ENCODE data around the gene MLLT10. TPM values are rescaled to one million over a fixed set of nuclear protein-coding genes. Genes with fewer than 3 reads are reported as not detected.

Gene MLLT10
- total and polyA plus RNA-seq, 2 donors (not counting 3 experiments of a cell fraction or from before 2014, with no cell fraction given): 35.4 to 54.0 TPM

DNA sequence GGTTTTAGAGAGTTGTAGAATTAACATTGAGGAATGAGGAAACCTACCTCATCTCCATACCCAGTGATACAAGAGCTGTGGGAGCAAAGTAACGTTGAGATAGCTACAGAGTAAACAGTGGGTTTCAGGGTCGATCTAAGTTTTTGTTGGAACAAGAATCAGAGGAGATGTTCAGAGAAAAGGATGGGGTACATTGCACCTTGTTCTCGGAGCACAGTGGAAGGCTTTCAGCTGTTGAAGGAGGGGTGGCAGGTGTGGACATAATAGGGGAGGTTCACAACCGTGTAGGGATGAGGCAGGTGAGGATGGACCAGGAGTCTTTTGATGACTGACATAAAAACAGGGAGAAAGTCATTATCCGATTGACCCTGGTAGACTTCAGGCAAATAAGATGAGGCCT lies 121.7 kb downstream of the MLLT10 start:
- Histone ChIP-seq H2AFZ (ENCODE audit: low read depth, low read length) (no peak overlapping the region), H3K4me1 (ENCODE audit: control insufficient read depth, extremely low read depth, insufficient read depth, low read length) (no peaks in the 10 kb centered on the region), H3K27me3 (ENCODE audit: control insufficient read depth in 2 of 2, insufficient read depth in 2 of 2, low read length in 2 of 2) (no peaks in the 10 kb centered on the region), H3K36me3 (ENCODE audit: control insufficient read depth in 2 of 2, extremely low read depth in 1 of 2, insufficient read depth in 2 of 2, low read length in 2 of 2) (peaks cover 0 to 3% of the 10 kb centered on the region in 2 experiments), H3K9me1 (replicated peaks; ENCODE audit: control insufficient read depth, extremely low read depth, insufficient read depth, low read length) (no peaks in the 10 kb centered on the region), H3K4me3 (replicated peaks in 1 of 3; ENCODE audit: insufficient read depth in 1 of 3, low read depth in 1 of 3, low read length in 3 of 3) (no peak overlapping the region), H3K9me3 (replicated peaks; ENCODE audit: control insufficient read depth, insufficient read depth, low read length) (no peaks in the 10 kb centered on the region), H4K20me1 (replicated peaks; ENCODE audit: control insufficient read depth, extremely low read depth, insufficient read depth, low read length) (peaks cover 5% of the 10 kb centered on the region), H3K79me2 (ENCODE audit: control insufficient read depth, insufficient read depth, low read length) (peaks cover 45% of the 10 kb centered on the region), H3K4me2 (ENCODE audit: insufficient read depth, low read length) (no peak overlapping the region), H3K27ac (ENCODE audit: insufficient read depth, low read depth, low read length) (no peak overlapping the region), H3K9ac (replicated peaks; ENCODE audit: extremely low read depth, insufficient read depth, low read length) (no peak overlapping the region)
- BruUV-seq (replicated peaks): no TSS peak
- POLR2A ChIA-PET: no interaction called here
- no peak for FAIRE-seq
- dilution Hi-C loops (cut with MboI; ENCODE audit: extremely low pct_ligation_motif_present, low sequenced_read_pairs) (no loop called here), intact Hi-C loops (cut with micrococcal nuclease) (no loop called here)
- CTCF ChIA-PET: no interaction called here
- no peak for TF ChIP-seq POLR2AphosphoS5 (IDR thresholded peaks at IDR 0.05; ENCODE audit: insufficient read depth, low read depth, low read length)
- no peak for TF ChIP-seq CTCF (IDR thresholded peaks at IDR 0.05; ENCODE audit: extremely low read depth in 1 of 2, insufficient read depth in 1 of 2, low read depth in 1 of 2, low read length in 2 of 2)
- no peak for TF ChIP-seq EZH2 (IDR thresholded peaks at IDR 0.05; ENCODE audit: borderline replicate concordance, low read depth, low read length, severe bottlenecking)
- no peak for TF ChIP-seq JUN (IDR thresholded peaks at IDR 0.05; ENCODE audit: borderline replicate concordance, insufficient read depth, insufficient read length, low read depth)
- no peak for TF ChIP-seq GATA2 (IDR thresholded peaks at IDR 0.05; ENCODE audit: insufficient read depth, insufficient read length, low read depth, low read length)
- TF ChIP-seq, protein P1, sequence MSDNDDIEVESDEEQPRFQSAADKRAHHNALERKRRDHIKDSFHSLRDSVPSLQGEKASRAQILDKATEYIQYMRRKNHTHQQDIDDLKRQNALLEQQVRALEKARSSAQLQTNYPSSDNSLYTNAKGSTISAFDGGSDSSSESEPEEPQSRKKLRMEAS (IDR thresholded peaks at IDR 0.05; ENCODE audit: insufficient read depth, insufficient read length): no peak
- TF ChIP-seq MYC (IDR thresholded peaks at IDR 0.05; ENCODE audit: low read depth, low read length): no peak
- no peak for TF ChIP-seq POLR2A (IDR thresholded peaks at IDR 0.05; ENCODE audit: low read depth, low read length)
- no peak for TF ChIP-seq FOS (IDR thresholded peaks at IDR 0.05; ENCODE audit: borderline replicate concordance, insufficient read depth, low read length)
- DNase-seq (ENCODE audit: low read depth, low spot score): no peak

All from endothelial cell of umbilical vein (primary cell).